Endothelial cell of umbilical vein (primary cell): ENCODE results near the gene SEMA5A. TPM values are rescaled to one million over a fixed set of nuclear protein-coding genes. Genes with fewer than 3 reads are reported as not detected.

Experiments
- BruUV-seq: library from RNA; stranded (reverse); fragments of 400-500 nt; replicated peaks from 2 replicates; lab custom pipeline; 2021; lab: Mats Ljungman, UMichigan
- CTCF ChIA-PET: fragments of 300-600, 350-600 bp; sonication (Branson Sonifier 250); formaldehyde crosslinking; loops from one replicate; lab custom pipeline; 2021; ENCODE audit warnings: antibody characterized with exemption, inconsistent platforms; lab: Charles Lee
- POLR2A ChIA-PET: fragments of 300-600, 350-600 bp; sonication (Branson Sonifier 250); formaldehyde crosslinking; loops from one replicate; lab custom pipeline; 2021; ENCODE audit warnings: antibody characterized with exemption, inconsistent platforms; lab: Charles Lee
- DNase-seq: peaks from one replicate; pipeline ENCODE4 v3.0.0-alpha.2; 2011; ENCODE audit warnings: low read depth, low spot score
- FAIRE-seq: peaks from 2 replicates; lab custom pipeline; 2011; peaks lifted over from hg19 to GRCh38; lab: Jason Lieb, UNC
- H2AFZ ChIP-seq: 2 replicates; pipeline ENCODE4 v1.6.0; 2012; ENCODE audit warnings: low read depth, low read length, control low read depth, inconsistent platforms
- H3K27ac ChIP-seq: 2 replicates; pipeline ENCODE4 v1.5.1; 2011; ENCODE audit warnings: low read depth, mild to moderate bottlenecking, control low read depth, low read length, moderate library complexity; ENCODE audit not compliant: insufficient read depth
- H3K27me3 ChIP-seq, 2 experiments: 2 replicates each; pipeline versions ENCODE4 v1.6.0 to v1.6.1; 2011; ENCODE audit warnings: low read length in 2 of 2, mixed read lengths in 1 of 2; ENCODE audit not compliant: control insufficient read depth in 2 of 2, insufficient read depth in 2 of 2
- H3K36me3 ChIP-seq, 2 experiments: 2 replicates in 1 of 2; 3 replicates in 1 of 2; pipeline ENCODE4 v1.5.1; 2011; ENCODE audit warnings: low read length in 2 of 2, mild to moderate bottlenecking in 1 of 2, moderate library complexity in 1 of 2; ENCODE audit not compliant: control insufficient read depth in 2 of 2, insufficient read depth in 2 of 2; ENCODE audit errors: extremely low read depth in 1 of 2
- H3K4me1 ChIP-seq: 3 replicates; pipeline ENCODE4 v1.5.1; 2011; ENCODE audit warnings: mild to moderate bottlenecking, low read length; ENCODE audit not compliant: control insufficient read depth, insufficient read depth; ENCODE audit errors: extremely low read depth
- H3K4me2 ChIP-seq: 2 replicates; pipeline ENCODE4 v1.6.1; 2011; ENCODE audit warnings: low read length, control low read depth, mixed read lengths; ENCODE audit not compliant: insufficient read depth
- H3K4me3 ChIP-seq, 3 experiments: fragments of 200-600 bp in 1 of 3; sonication (generic), shearing (Covaris generic) in 1 of 3; replicated peaks in 1 of 3; 2 replicates each; pipeline ENCODE4 v1.5.1; 2011 to 2016; ENCODE audit warnings: control low read depth in 3 of 3, low read length in 3 of 3, mild to moderate bottlenecking in 2 of 3, inconsistent platforms in 1 of 3, low read depth in 1 of 3, moderate library complexity in 1 of 3; ENCODE audit not compliant: insufficient read depth in 1 of 3
- H3K79me2 ChIP-seq: 2 replicates; pipeline ENCODE4 v1.6.0; 2012; ENCODE audit warnings: low read length, inconsistent platforms; ENCODE audit not compliant: control insufficient read depth, insufficient read depth
- H3K9ac ChIP-seq: replicated peaks from 2 replicates; pipeline ENCODE3; 2011; ENCODE audit warnings: low read length, control low read depth; ENCODE audit not compliant: insufficient read depth; ENCODE audit errors: extremely low read depth
- H3K9me1 ChIP-seq: replicated peaks from 3 replicates; pipeline ENCODE4 v1.6.0; 2011; ENCODE audit warnings: mild to moderate bottlenecking, low read length; ENCODE audit not compliant: control insufficient read depth, insufficient read depth; ENCODE audit errors: extremely low read depth
- H3K9me3 ChIP-seq: replicated peaks from 2 replicates; pipeline ENCODE4 v1.5.1; 2012; ENCODE audit warnings: low read length, inconsistent platforms; ENCODE audit not compliant: control insufficient read depth, insufficient read depth
- H4K20me1 ChIP-seq: replicated peaks from 2 replicates; pipeline ENCODE3; 2011; ENCODE audit warnings: mild to moderate bottlenecking, low read length; ENCODE audit not compliant: control insufficient read depth, insufficient read depth; ENCODE audit errors: extremely low read depth
- CTCF ChIP-seq, 2 donors: IDR thresholded peaks; 1 replicate in 1 of 2; 2 replicates in 1 of 2; pipeline ENCODE4 v1.5.1; 2011; ENCODE audit warnings: low read length in 2 of 2, mild to moderate bottlenecking in 2 of 2, moderate library complexity in 2 of 2, control low read depth in 1 of 2, inconsistent platforms in 1 of 2, low read depth in 1 of 2; ENCODE audit not compliant: insufficient read depth in 1 of 2; ENCODE audit errors: extremely low read depth in 1 of 2
- EZH2 ChIP-seq: IDR thresholded peaks from 2 replicates; pipeline ENCODE4 v1.6.1; 2012; ENCODE audit warnings: borderline replicate concordance, low read depth, mild to moderate bottlenecking, moderate library complexity, low read length, inconsistent platforms; ENCODE audit not compliant: severe bottlenecking
- FOS ChIP-seq: IDR thresholded peaks from 2 replicates; pipeline ENCODE4 v1.6.1; 2011; ENCODE audit warnings: mild to moderate bottlenecking, low read length, moderate library complexity, borderline replicate concordance; ENCODE audit not compliant: insufficient read depth
- GATA2 ChIP-seq: IDR thresholded peaks from 2 replicates; pipeline ENCODE4 v1.7.0; 2011; ENCODE audit warnings: low read depth, mild to moderate bottlenecking, moderate library complexity, mixed read lengths, low read length; ENCODE audit not compliant: insufficient read length, insufficient read depth
- JUN ChIP-seq: IDR thresholded peaks from 2 replicates; pipeline ENCODE4 v1.6.1; 2011; ENCODE audit warnings: borderline replicate concordance, low read depth; ENCODE audit not compliant: insufficient read length, insufficient read depth
- MAX ChIP-seq: IDR thresholded peaks from 2 replicates; pipeline ENCODE4 v1.6.1; 2011; ENCODE audit not compliant: insufficient read depth, insufficient read length
- MYC ChIP-seq: IDR thresholded peaks from one replicate; pipeline ENCODE4 v1.6.1; 2011; ENCODE audit warnings: mild to moderate bottlenecking, low read depth, low read length
- POLR2A ChIP-seq: IDR thresholded peaks from 2 replicates; pipeline ENCODE4 v1.6.1; 2012; ENCODE audit warnings: low read depth, mild to moderate bottlenecking, control low read depth, low read length
- POLR2AphosphoS5 ChIP-seq: IDR thresholded peaks from 2 replicates; pipeline ENCODE4 v1.6.1; 2012; ENCODE audit warnings: low read depth, mild to moderate bottlenecking, control low read depth, low read length, moderate library complexity; ENCODE audit not compliant: insufficient read depth
- dilution Hi-C: fragments of 300-500 bp; cut with MboI; formaldehyde crosslinking; loops from one replicate; pipeline ENCODE4 v1.15.0; 2019; ENCODE audit warnings: low sequenced_read_pairs; ENCODE audit not compliant: extremely low pct_ligation_motif_present
- intact Hi-C: fragments of 100-400 bp; cut with micrococcal nuclease; formaldehyde crosslinking; loops from one replicate; pipeline ENCODE4 v1.10.0; 2022
- polyA plus RNA-seq, 4 experiments: library from polyadenylated mRNA; depleted of rRNA in 3 of 4; stranded (reverse) in 3 of 4; unstranded in 1 of 4; fragments of >200 nt; gene quantifications; 2 replicates each; pipeline versions ENCODE4 v1.2.1 to v1.2.3, GENCODE V29; 2011 to 2012; ENCODE audit warnings: missing spikeins in 1 of 4
- total RNA-seq: library from RNA; stranded (reverse); gene quantifications from 2 replicates; pipeline ENCODE4 v1.2.3, GENCODE V29; 2021

The SEMA5A gene
- total and polyA plus RNA-seq, 2 donors (not counting 3 experiments of a cell fraction or from before 2014, with no cell fraction given): 0.04 to 0.06 TPM

- Histone ChIP-seq H3K27ac (no peak overlapping the region), H3K27me3 (no peaks in the 10 kb centered on the region), H3K9me3 (no peaks in the 10 kb centered on the region), H4K20me1 (no peaks in the 10 kb centered on the region), H3K9me1 (no peaks in the 10 kb centered on the region), H2AFZ (no peak overlapping the region), H3K36me3 (no peaks in the 10 kb centered on the region), H3K4me2 (no peak overlapping the region), H3K4me1 (no peaks in the 10 kb centered on the region), H3K79me2 (no peaks in the 10 kb centered on the region), H3K9ac (no peak overlapping the region), H3K4me3 (no peak overlapping the region)
- FAIRE-seq (no peak), DNase-seq (no peak)
- no peak for TF ChIP-seq MAX
- intact Hi-C loops: no loop called here
- ChIA-PET CTCF (interaction anchor here (1.0 kb wide), 1 partner anchor 10 kb away, joined by 3 read pairs; no protein-coding TSS in a partner anchor), POLR2A (no interaction called here)
- dilution Hi-C loops: no loop called here
- no TSS peak for BruUV-seq
Observed at GRCh38 chr5:9115093-9115492, 430.8 kb downstream of the SEMA5A start.

- Histone ChIP-seq H3K4me1 (no peaks in the 10 kb centered on the region), H3K9me1 (no peaks in the 10 kb centered on the region), H3K27ac (no peak overlapping the region), H4K20me1 (no peaks in the 10 kb centered on the region), H3K9me3 (no peaks in the 10 kb centered on the region), H3K79me2 (no peaks in the 10 kb centered on the region), H2AFZ (no peak overlapping the region), H3K36me3 (no peaks in the 10 kb centered on the region), H3K27me3 (no peaks in the 10 kb centered on the region), H3K4me2 (no peak overlapping the region), H3K9ac (no peak overlapping the region), H3K4me3 (no peak overlapping the region)
- TF ChIP-seq MYC (no peak), JUN (no peak), MAX (no peak), POLR2A (no peak), FOS (no peak), GATA2 (no peak), CTCF (IDR thresholded peaks at IDR 0.05; ENCODE audit: extremely low read depth in 1 of 2, insufficient read depth in 1 of 2, low read depth in 1 of 2, low read length in 2 of 2) (no peak), EZH2 (no peak), POLR2AphosphoS5 (no peak)
- ChIA-PET POLR2A (no interaction called here), CTCF (no interaction called here)
- dilution Hi-C loops (no loop called here), intact Hi-C loops (no loop called here)
- DNase-seq (no peak), FAIRE-seq (no peak)
- no TSS peak for BruUV-seq
Observed at GRCh38 chr5:9112520-9113291, 433.2 kb downstream of the SEMA5A start.
